ENCODE results near the gene NDUFA3. TPM values are rescaled to one million over a fixed set of nuclear protein-coding genes. Genes with fewer than 3 reads are reported as not detected.
A peak's percentile ranks its signal among the peaks of the same experiment; 100 is the strongest.
"Not testable (repeated sequence)": the region's sequence is repeated elsewhere in the genome, so short reads cannot be mapped to it uniquely, and the experiment has no call there.

Gene NDUFA3
- total RNA-seq, 1 experiment from 2014 or later = 144 TPM

GRCh38 chr19:54096617-54097106 is 6.0 kb upstream of the NDUFA3 start:
- BruUV-seq (replicated peaks) = no TSS peak
- CTCF ChIA-PET = no interaction called here
- Histone ChIP-seq H3K4me1 (ENCODE audit: insufficient read depth, low read length, poor library complexity, severe bottlenecking) (peaks cover 5% of the 10 kb centered on the region), H3K4me3 (ENCODE audit: low read depth, low read length, poor library complexity, severe bottlenecking) (peak overlapping the region; percentile 32), H3K27ac (ENCODE audit: low read depth, low read length, poor library complexity, severe bottlenecking) (no peak overlapping the region), H3K9me3 (ENCODE audit: low read depth, low read length, poor library complexity, severe bottlenecking) (peaks cover 3% of the 10 kb centered on the region), H3K36me3 (ENCODE audit: insufficient read depth, low read length, poor library complexity, severe bottlenecking) (no peaks in the 10 kb centered on the region), H3K27me3 (replicated peaks; ENCODE audit: insufficient read depth, low read depth, low read length, poor library complexity) (no peaks in the 10 kb centered on the region)
- intact Hi-C loops (cut with micrococcal nuclease; ENCODE audit: unreplicated experiment) = no loop called here
- DNase-seq (ENCODE audit: low spot score) = peak; percentile 54
- POLR2A ChIA-PET (ENCODE audit: low non-redundant PET) = no interaction called here
- TF ChIP-seq EZH2 (IDR thresholded peaks at IDR 0.05; ENCODE audit: borderline replicate concordance, low read depth, low read length, poor library complexity, severe bottlenecking) = no peak
- TF ChIP-seq CTCF (conservative IDR thresholded peaks at IDR 0.05; ENCODE audit: low read depth, low read length) = peak; percentile 49

GRCh38 chr19:54099190-54099902 is 3.3 kb upstream of the NDUFA3 start:
- BruUV-seq (replicated peaks) = no TSS peak
- Histone ChIP-seq H3K9me3 (ENCODE audit: low read depth, low read length, poor library complexity, severe bottlenecking) (no peaks in the 10 kb centered on the region), H3K4me3 (ENCODE audit: low read depth, low read length, poor library complexity, severe bottlenecking) (no peak overlapping the region), H3K4me1 (ENCODE audit: insufficient read depth, low read length, poor library complexity, severe bottlenecking) (peaks cover 5% of the 10 kb centered on the region), H3K27ac (ENCODE audit: low read depth, low read length, poor library complexity, severe bottlenecking) (no peak overlapping the region), H3K36me3 (ENCODE audit: insufficient read depth, low read length, poor library complexity, severe bottlenecking) (no peaks in the 10 kb centered on the region), H3K27me3 (replicated peaks; ENCODE audit: insufficient read depth, low read depth, low read length, poor library complexity) (no peaks in the 10 kb centered on the region)
- ChIA-PET POLR2A (ENCODE audit: low non-redundant PET) (no interaction called here), CTCF (interaction anchor here (1.2 kb wide), 2 partner anchors 69 kb away, joined by 3 read pairs; no protein-coding TSS in a partner anchor)
- intact Hi-C loops (cut with micrococcal nuclease; ENCODE audit: unreplicated experiment) = no loop called here
- TF ChIP-seq CTCF (conservative IDR thresholded peaks at IDR 0.05; ENCODE audit: low read depth, low read length) = no peak
- TF ChIP-seq EZH2 (IDR thresholded peaks at IDR 0.05; ENCODE audit: borderline replicate concordance, low read depth, low read length, poor library complexity, severe bottlenecking) = no peak
- no peak for DNase-seq (ENCODE audit: low spot score)

- DNase-seq (ENCODE audit: low spot score); BruUV-seq (replicated peaks); POLR2A ChIA-PET (ENCODE audit: low non-redundant PET); H3K27me3 ChIP-seq (replicated peaks; ENCODE audit: insufficient read depth, low read depth, low read length, poor library complexity); H3K4me3 ChIP-seq (ENCODE audit: low read depth, low read length, poor library complexity, severe bottlenecking); H3K27ac ChIP-seq (ENCODE audit: low read depth, low read length, poor library complexity, severe bottlenecking); H3K9me3 ChIP-seq (ENCODE audit: low read depth, low read length, poor library complexity, severe bottlenecking); intact Hi-C loops (cut with micrococcal nuclease; ENCODE audit: unreplicated experiment); H3K4me1 ChIP-seq (ENCODE audit: insufficient read depth, low read length, poor library complexity, severe bottlenecking); H3K36me3 ChIP-seq (ENCODE audit: insufficient read depth, low read length, poor library complexity, severe bottlenecking): not testable (repeated sequence)
- CTCF ChIA-PET = interaction anchor here (1.2 kb wide), 1 partner anchor 69 kb away, joined by 3 read pairs; no protein-coding TSS in a partner anchor
These were observed 2.8 kb upstream of the NDUFA3 start for GRCh38 chr19:54099903-54100255.

- H3K36me3 ChIP-seq (ENCODE audit: insufficient read depth, low read length, poor library complexity, severe bottlenecking) = peaks cover 4% of the 10 kb centered on the region
- intact Hi-C loops (cut with micrococcal nuclease; ENCODE audit: unreplicated experiment) = no loop called here
- POLR2A ChIA-PET (ENCODE audit: low non-redundant PET) = no interaction called here
- CTCF ChIA-PET = interaction anchor here (1.2 kb wide), 1 partner anchor 70 kb away, joined by 3 read pairs; no protein-coding TSS in a partner anchor
- TF ChIP-seq EZH2 (IDR thresholded peaks at IDR 0.05; ENCODE audit: borderline replicate concordance, low read depth, low read length, poor library complexity, severe bottlenecking) (no peak), CTCF (conservative IDR thresholded peaks at IDR 0.05; ENCODE audit: low read depth, low read length) (no peak)
- H3K9me3 ChIP-seq (ENCODE audit: low read depth, low read length, poor library complexity, severe bottlenecking) = no peaks in the 10 kb centered on the region
- no peaks in the 10 kb centered on the region for H3K27me3 ChIP-seq (replicated peaks; ENCODE audit: insufficient read depth, low read depth, low read length, poor library complexity)
- peaks cover 2% of the 10 kb centered on the region for H3K4me1 ChIP-seq (ENCODE audit: insufficient read depth, low read length, poor library complexity, severe bottlenecking)
- BruUV-seq (replicated peaks) = no TSS peak
- no peak within 1 kb of the TSS for H3K27ac ChIP-seq (ENCODE audit: low read depth, low read length, poor library complexity, severe bottlenecking)
- no peak for DNase-seq (ENCODE audit: low spot score)
- H3K4me3 ChIP-seq (ENCODE audit: low read depth, low read length, poor library complexity, severe bottlenecking) = no peak within 1 kb of the TSS
These were observed 2.1 kb upstream of the NDUFA3 start, which contains the start of gene OSCAR for GRCh38 chr19:54100561-54100960. TSS of gene OSCAR (minus strand) at chr19:54100803. CDS start at chr19:54100792, 11 bp downstream.
